Activated T-cell treated with anti-CD3 and anti-CD28 coated beads, Interleukin-2, amount 50 U/mL, for 4 hours (primary cell): Measurements from ENCODE around the gene PCDHA1. TPM values are rescaled to one million over a fixed set of nuclear protein-coding genes. Genes with fewer than 3 reads are reported as not detected.
"Not testable (repeated sequence)": the region's sequence is repeated elsewhere in the genome, so short reads cannot be mapped to it uniquely, and the experiment has no call there.

ENCODE experiments used
- ATAC-seq, 2 donors: fragments of 200-7000 bp; cut with Tn5 transposase; one replicate each; pipeline ENCODE4 v1.10.0; 2021
- DNase-seq: peaks from one replicate; pipeline ENCODE4 v3.0.0-alpha.2; 2020
- H3K27me3 Mint-ChIP-seq: one replicate; pipeline ENCODE4 v1.8.0; 2021; ENCODE audit warnings: low read depth, mixed read lengths
- H3K36me3 Mint-ChIP-seq: one replicate; pipeline ENCODE4 v1.8.0; 2022; ENCODE audit warnings: mixed read lengths; ENCODE audit not compliant: insufficient read depth
- H3K4me1 Mint-ChIP-seq: one replicate; pipeline ENCODE4 v1.8.0; 2021; ENCODE audit warnings: low read depth, mixed read lengths
- H3K4me3 Mint-ChIP-seq: one replicate; pipeline ENCODE4 v1.8.0; 2021; ENCODE audit warnings: mild to moderate bottlenecking, moderate library complexity, mixed read lengths
- H3K9me3 Mint-ChIP-seq: one replicate; pipeline ENCODE4 v1.8.0; 2021; ENCODE audit warnings: mixed read lengths
- total RNA-seq, 3 donors: library from RNA; stranded (reverse); gene quantifications; one replicate each; pipeline ENCODE4 v1.2.1, GENCODE V29; 2021

Gene PCDHA1
- total RNA-seq, 3 donors from 2014 or later: not detected

GRCh38 chr5:140829511-140830501 lies 43.9 kb downstream of the PCDHA1 start:
- H3K36me3 Mint-ChIP-seq, ATAC-seq, H3K4me3 Mint-ChIP-seq, H3K4me1 Mint-ChIP-seq, DNase-seq: not testable (repeated sequence)
- Mint-ChIP-seq H3K9me3 (peaks cover 33% of the 10 kb centered on the region), H3K27me3 (peaks cover 59% of the 10 kb centered on the region)

- H3K27me3 Mint-ChIP-seq: peaks cover 37% of the 10 kb centered on the region
- H3K36me3 Mint-ChIP-seq: no peaks in the 10 kb centered on the region
- DNase-seq (no peak), ATAC-seq (no peak)
- H3K9me3 Mint-ChIP-seq: peaks cover 16% of the 10 kb centered on the region
- no peaks in the 10 kb centered on the region for H3K4me1 Mint-ChIP-seq
- no peak within 1 kb of the TSS for H3K4me3 Mint-ChIP-seq
Observed at GRCh38 chr5:140833993-140834392, 48.1 kb downstream of the PCDHA1 start, which contains the start of gene PCDHA7. TSS of gene PCDHA7 (plus strand) at chr5:140834269. CDS start at chr5:140834384, 115 bp downstream.

GRCh38 chr5:140834439-140835008 lies 48.6 kb downstream of the PCDHA1 start:
- not testable (repeated sequence) for DNase-seq, H3K36me3 Mint-ChIP-seq, ATAC-seq, H3K4me3 Mint-ChIP-seq, H3K4me1 Mint-ChIP-seq
- peaks cover 40% of the 10 kb centered on the region for H3K27me3 Mint-ChIP-seq
- peaks cover 16% of the 10 kb centered on the region for H3K9me3 Mint-ChIP-seq

- no peak overlapping the region for H3K4me3 Mint-ChIP-seq
- H3K27me3 Mint-ChIP-seq: peaks cover 39% of the 10 kb centered on the region
- H3K9me3 Mint-ChIP-seq: peaks cover 16% of the 10 kb centered on the region
Observed at GRCh38 chr5:140835622-140836510, 49.9 kb downstream of the PCDHA1 start.

GRCh38 chr5:140840978-140841962 lies 55.3 kb downstream of the PCDHA1 start, which contains the start of gene PCDHA8:
TSS of gene PCDHA8 (plus strand) at chr5:140841187. CDS start at chr5:140841322, 135 bp downstream.
- no peak for ATAC-seq
- DNase-seq: no peak
- H3K4me3 Mint-ChIP-seq: no peak within 1 kb of the TSS
- H3K36me3 Mint-ChIP-seq: no peaks in the 10 kb centered on the region
- peaks cover 4% of the 10 kb centered on the region for H3K9me3 Mint-ChIP-seq
- peaks cover 15% of the 10 kb centered on the region for H3K27me3 Mint-ChIP-seq
- no peaks in the 10 kb centered on the region for H3K4me1 Mint-ChIP-seq

More at GRCh38 chr5:140835622-140836510, 49.9 kb downstream of the PCDHA1 start:
- ATAC-seq (no peak), DNase-seq (no peak)
- H3K36me3 Mint-ChIP-seq: no peaks in the 10 kb centered on the region
- no peaks in the 10 kb centered on the region for H3K4me1 Mint-ChIP-seq

- Mint-ChIP-seq H3K27me3 (peaks cover 15% of the 10 kb centered on the region), H3K4me3 (no peak overlapping the region), H3K4me1 (no peaks in the 10 kb centered on the region), H3K36me3 (peaks cover 3% of the 10 kb centered on the region), H3K9me3 (peaks cover 4% of the 10 kb centered on the region)
- ATAC-seq (no peak), DNase-seq (no peak)
Observed at GRCh38 chr5:140842798-140843733, 57.1 kb downstream of the PCDHA1 start.

- DNase-seq, H3K36me3 Mint-ChIP-seq, H3K4me1 Mint-ChIP-seq, H3K4me3 Mint-ChIP-seq, H3K27me3 Mint-ChIP-seq, ATAC-seq, H3K9me3 Mint-ChIP-seq: not testable (repeated sequence)
Observed at GRCh38 chr5:140848139-140849102, 62.5 kb downstream of the PCDHA1 start, which contains the start of gene PCDHA9. TSS of gene PCDHA9 (plus strand) at chr5:140848382. CDS start at chr5:140848496, 114 bp downstream.

GRCh38 chr5:140849831-140850634 lies 64.1 kb downstream of the PCDHA1 start:
- DNase-seq, H3K27me3 Mint-ChIP-seq, H3K9me3 Mint-ChIP-seq, H3K4me1 Mint-ChIP-seq, H3K36me3 Mint-ChIP-seq, H3K4me3 Mint-ChIP-seq, ATAC-seq: not testable (repeated sequence)

GRCh38 chr5:140855772-140856674 lies 70.1 kb downstream of the PCDHA1 start, which contains the start of gene PCDHA10:
TSS of gene PCDHA10 (plus strand) at chr5:140855897. CDS start at chr5:140856049, 152 bp downstream.
- H3K27me3 Mint-ChIP-seq: peaks cover 2% of the 10 kb centered on the region

More at GRCh38 chr5:140855772-140856674, 70.1 kb downstream of the PCDHA1 start, which contains the start of gene PCDHA10:
- H3K9me3 Mint-ChIP-seq: peaks cover 7% of the 10 kb centered on the region
- H3K36me3 Mint-ChIP-seq: no peaks in the 10 kb centered on the region
- DNase-seq: no peak
- ATAC-seq: no peak
- no peaks in the 10 kb centered on the region for H3K4me1 Mint-ChIP-seq
- H3K4me3 Mint-ChIP-seq: no peak within 1 kb of the TSS
